ENCODE data around the gene ITGBL1. TPM values are rescaled to one million over a fixed set of nuclear protein-coding genes. Genes with fewer than 3 reads are reported as not detected.

ITGBL1 gene
- total RNA-seq, 1 experiment from 2014 or later: not detected

GRCh38 chr13:101416181-101417042 is 36.1 kb upstream of the ITGBL1 start, which contains the start of gene NALCN:
Gene NALCN, minus strand, starts transcription at chr13:101416508. Its CDS starts 17,382 bp downstream, at chr13:101399126.
- Mint-ChIP-seq H3K9me3 (ENCODE audit: unreplicated experiment) (no peaks in the 10 kb centered on the region), H3K4me3 (ENCODE audit: unreplicated experiment) (peak within 1 kb of the TSS; percentile 75), H3K36me3 (ENCODE audit: insufficient read depth, unreplicated experiment) (no peaks in the 10 kb centered on the region), H3K27ac (ENCODE audit: low read depth, unreplicated experiment) (peak within 1 kb of the TSS; percentile 79), H3K27me3 (ENCODE audit: insufficient read depth, unreplicated experiment) (no peaks in the 10 kb centered on the region), H3K4me1 (ENCODE audit: insufficient read depth, unreplicated experiment) (peaks cover 5% of the 10 kb centered on the region)
- DNase-seq (ENCODE audit: unreplicated experiment): peak; percentile 47
- ChIA-PET POLR2A (interaction anchor here (1.4 kb wide), 1 partner anchor 33 kb away, joined by 7 read pairs; no protein-coding TSS in a partner anchor), CTCF (interaction anchor here (0.6 to 1.0 kb wide), 7 partner anchors 9 to 272 kb away, joined by 3 to 4 read pairs (median 3); no protein-coding TSS in a partner anchor)
- intact Hi-C loops (cut with micrococcal nuclease): loop anchor here (5.0 to 10.0 kb wide), 2 partner anchors 56 to 262 kb away; no protein-coding TSS in a partner anchor
- no TSS peak for BruUV-seq (replicated peaks)
- no peak for TF ChIP-seq CTCF (IDR thresholded peaks at IDR 0.05; ENCODE audit: unreplicated experiment)

- H3K4me3 Mint-ChIP-seq (ENCODE audit: unreplicated experiment): peak overlapping the region; percentile 75
- no peak for TF ChIP-seq CTCF (IDR thresholded peaks at IDR 0.05; ENCODE audit: unreplicated experiment)
- ChIA-PET CTCF (interaction anchor here (0.9 to 1.0 kb wide), 3 partner anchors 9 to 272 kb away, joined by 3 to 4 read pairs (median 3); no protein-coding TSS in a partner anchor), POLR2A (interaction anchor here (1.2 to 1.5 kb wide), 3 partner anchors 10 to 99 kb away, joined by 3 to 7 read pairs (median 5); no protein-coding TSS in a partner anchor)
- H3K9me3 Mint-ChIP-seq (ENCODE audit: unreplicated experiment): no peaks in the 10 kb centered on the region
- H3K4me1 Mint-ChIP-seq (ENCODE audit: insufficient read depth, unreplicated experiment): peaks cover 5% of the 10 kb centered on the region
- H3K27ac Mint-ChIP-seq (ENCODE audit: low read depth, unreplicated experiment): peak overlapping the region; percentile 79
- H3K36me3 Mint-ChIP-seq (ENCODE audit: insufficient read depth, unreplicated experiment): no peaks in the 10 kb centered on the region
- intact Hi-C loops (cut with micrococcal nuclease): loop anchor here (5.0 to 10.0 kb wide), 2 partner anchors 55 to 262 kb away; no protein-coding TSS in a partner anchor
- no TSS peak for BruUV-seq (replicated peaks)
- DNase-seq (ENCODE audit: unreplicated experiment): peak; percentile 89
- no peaks in the 10 kb centered on the region for H3K27me3 Mint-ChIP-seq (ENCODE audit: insufficient read depth, unreplicated experiment)
Observed at GRCh38 chr13:101417043-101417406, 35.5 kb upstream of the ITGBL1 start.

- no peak for TF ChIP-seq CTCF (IDR thresholded peaks at IDR 0.05; ENCODE audit: unreplicated experiment)
- ChIA-PET POLR2A (interaction anchor here (0.8 to 1.5 kb wide), 4 partner anchors 10 to 232 kb away, joined by 3 to 7 read pairs (median 4); no protein-coding TSS in a partner anchor), CTCF (interaction anchor here (0.9 kb wide), 1 partner anchor 10 kb away, joined by 3 read pairs; no protein-coding TSS in a partner anchor)
- Mint-ChIP-seq H3K4me1 (ENCODE audit: insufficient read depth, unreplicated experiment) (peaks cover 5% of the 10 kb centered on the region), H3K27ac (ENCODE audit: low read depth, unreplicated experiment) (peak overlapping the region; percentile 79), H3K36me3 (ENCODE audit: insufficient read depth, unreplicated experiment) (no peaks in the 10 kb centered on the region), H3K4me3 (ENCODE audit: unreplicated experiment) (peak overlapping the region; percentile 75), H3K27me3 (ENCODE audit: insufficient read depth, unreplicated experiment) (no peaks in the 10 kb centered on the region), H3K9me3 (ENCODE audit: unreplicated experiment) (no peaks in the 10 kb centered on the region)
- no peak for DNase-seq (ENCODE audit: unreplicated experiment)
- no TSS peak for BruUV-seq (replicated peaks)
- intact Hi-C loops (cut with micrococcal nuclease): loop anchor here (5.0 to 10.0 kb wide), 2 partner anchors 55 to 263 kb away; no protein-coding TSS in a partner anchor
Observed at GRCh38 chr13:101417501-101417900, 35.0 kb upstream of the ITGBL1 start.

- DNase-seq (ENCODE audit: unreplicated experiment): no peak
- Mint-ChIP-seq H3K4me1 (ENCODE audit: insufficient read depth, unreplicated experiment) (no peaks in the 10 kb centered on the region), H3K4me3 (ENCODE audit: unreplicated experiment) (no peak overlapping the region), H3K9me3 (ENCODE audit: unreplicated experiment) (no peaks in the 10 kb centered on the region), H3K36me3 (ENCODE audit: insufficient read depth, unreplicated experiment) (no peaks in the 10 kb centered on the region), H3K27me3 (ENCODE audit: insufficient read depth, unreplicated experiment) (no peaks in the 10 kb centered on the region), H3K27ac (ENCODE audit: low read depth, unreplicated experiment) (no peak overlapping the region)
- no TSS peak for BruUV-seq (replicated peaks)
- intact Hi-C loops (cut with micrococcal nuclease): no loop called here
- TF ChIP-seq CTCF (IDR thresholded peaks at IDR 0.05; ENCODE audit: unreplicated experiment): no peak
- ChIA-PET CTCF (interaction anchor here (0.6 to 0.7 kb wide), 2 partner anchors 46 to 209 kb away, joined by 3 to 4 read pairs; no protein-coding TSS in a partner anchor), POLR2A (interaction anchor here (0.6 kb wide), 1 partner anchor 305 kb away, joined by 3 read pairs; no protein-coding TSS in a partner anchor)
Observed at GRCh38 chr13:101423872-101424271, 28.6 kb upstream of the ITGBL1 start.
